IPS-15b (cell line): ENCODE measurements around the gene UST.
"Not testable (repeated sequence)": the region's sequence is repeated elsewhere in the genome, so short reads cannot be mapped to it uniquely, and the experiment has no call there.

Source experiments
- H3K27me3 ChIP-seq: one replicate; pipeline ENCODE4 v1.6.1; 2013; ENCODE audit warnings: low read length; ENCODE audit not compliant: control insufficient read depth, insufficient read depth
- H3K36me3 ChIP-seq: one replicate; pipeline ENCODE4 v1.6.1; 2013; ENCODE audit warnings: low read length; ENCODE audit not compliant: control insufficient read depth, insufficient read depth
- H3K4me1 ChIP-seq: one replicate; pipeline ENCODE4 v1.6.1; 2013; ENCODE audit warnings: mild to moderate bottlenecking, low read length; ENCODE audit not compliant: control insufficient read depth, insufficient read depth
- H3K4me3 ChIP-seq: one replicate; pipeline ENCODE4 v1.5.1; 2013; ENCODE audit warnings: low read depth, low read length
- H3K9ac ChIP-seq: one replicate; pipeline ENCODE4 v1.6.1; 2013; ENCODE audit warnings: low read depth, mild to moderate bottlenecking, low read length
- H3K9me3 ChIP-seq: one replicate; pipeline ENCODE4 v1.6.1; 2013; ENCODE audit warnings: mild to moderate bottlenecking, low read length; ENCODE audit not compliant: control insufficient read depth, insufficient read depth

Gene UST

GRCh38 chr6:148738946-148739821 is 7.6 kb upstream of the UST start:
- H3K4me3 ChIP-seq = no peak overlapping the region
- H3K4me1 ChIP-seq = no peaks in the 10 kb centered on the region
- no peaks in the 10 kb centered on the region for H3K9me3 ChIP-seq

GRCh38 chr6:148739822-148740128 is 7.1 kb upstream of the UST start:
- Histone ChIP-seq H3K4me1 (no peaks in the 10 kb centered on the region), H3K9ac (no peak overlapping the region), H3K36me3 (no peaks in the 10 kb centered on the region), H3K9me3 (no peaks in the 10 kb centered on the region), H3K27me3 (no peaks in the 10 kb centered on the region), H3K4me3 (no peak overlapping the region)

More at GRCh38 chr6:148738946-148739821, 7.6 kb upstream of the UST start:
- H3K36me3 ChIP-seq = no peaks in the 10 kb centered on the region
- H3K9ac ChIP-seq = no peak overlapping the region
- H3K27me3 ChIP-seq = no peaks in the 10 kb centered on the region

GRCh38 chr6:148743476-148743875 is 3.4 kb upstream of the UST start:
- H3K9ac ChIP-seq = no peak overlapping the region
- H3K27me3 ChIP-seq = no peaks in the 10 kb centered on the region
- no peak overlapping the region for H3K4me3 ChIP-seq
- no peaks in the 10 kb centered on the region for H3K36me3 ChIP-seq
- H3K9me3 ChIP-seq = no peaks in the 10 kb centered on the region
- H3K4me1 ChIP-seq = no peaks in the 10 kb centered on the region

GRCh38 chr6:148745926-148746325 is 904 bp upstream of the UST start:
- Histone ChIP-seq H3K9ac (peak overlapping the region; percentile 14), H3K9me3 (no peaks in the 10 kb centered on the region), H3K4me3 (peak overlapping the region; percentile 80), H3K4me1 (peaks cover 15% of the 10 kb centered on the region), H3K36me3 (peaks cover 3% of the 10 kb centered on the region), H3K27me3 (no peaks in the 10 kb centered on the region)

- Histone ChIP-seq H3K27me3 (no peaks in the 10 kb centered on the region), H3K4me1 (peaks cover 15% of the 10 kb centered on the region)
These were observed 278 bp downstream of the UST start for GRCh38 chr6:148747145-148747470.

GRCh38 chr6:148747471-148748165 is 788 bp downstream of the UST start:
- H3K36me3 ChIP-seq = peaks cover 3% of the 10 kb centered on the region
- H3K9me3 ChIP-seq = no peaks in the 10 kb centered on the region
- peaks cover 15% of the 10 kb centered on the region for H3K4me1 ChIP-seq
- peak overlapping the region; percentile 80 for H3K4me3 ChIP-seq
- H3K27me3 ChIP-seq = no peaks in the 10 kb centered on the region
- peak overlapping the region; percentile 65 for H3K9ac ChIP-seq

More at GRCh38 chr6:148747145-148747470, 278 bp downstream of the UST start:
- Histone ChIP-seq H3K4me3 (peak overlapping the region; percentile 80), H3K9me3 (no peaks in the 10 kb centered on the region), H3K36me3 (peaks cover 3% of the 10 kb centered on the region), H3K9ac (peak overlapping the region; percentile 62)

GRCh38 chr6:148749674-148750073 is 2.8 kb downstream of the UST start:
- H3K27me3 ChIP-seq = no peaks in the 10 kb centered on the region
- H3K36me3 ChIP-seq = peaks cover 3% of the 10 kb centered on the region
- peaks cover 15% of the 10 kb centered on the region for H3K4me1 ChIP-seq
- no peak overlapping the region for H3K9ac ChIP-seq
- H3K9me3 ChIP-seq = no peaks in the 10 kb centered on the region
- peak overlapping the region; percentile 80 for H3K4me3 ChIP-seq

- H3K9ac ChIP-seq = no peak overlapping the region
- peaks cover 3% of the 10 kb centered on the region for H3K36me3 ChIP-seq
- H3K4me1 ChIP-seq = peaks cover 15% of the 10 kb centered on the region
- H3K27me3 ChIP-seq = no peaks in the 10 kb centered on the region
- no peak overlapping the region for H3K4me3 ChIP-seq
- no peaks in the 10 kb centered on the region for H3K9me3 ChIP-seq
These were observed 4.3 kb downstream of the UST start for GRCh38 chr6:148750838-148751792.

GRCh38 chr6:148751793-148752170 is 5.0 kb downstream of the UST start:
- Histone ChIP-seq H3K4me3 (no peak overlapping the region), H3K27me3 (no peaks in the 10 kb centered on the region), H3K36me3 (peaks cover 3% of the 10 kb centered on the region), H3K9me3 (no peaks in the 10 kb centered on the region), H3K4me1 (peaks cover 15% of the 10 kb centered on the region), H3K9ac (no peak overlapping the region)

GRCh38 chr6:148755379-148755778 is 8.5 kb downstream of the UST start:
- not testable (repeated sequence) for H3K36me3 ChIP-seq, H3K4me3 ChIP-seq, H3K9ac ChIP-seq, H3K27me3 ChIP-seq, H3K9me3 ChIP-seq
- peaks cover 15% of the 10 kb centered on the region for H3K4me1 ChIP-seq

GRCh38 chr6:148757944-148758480 is 11.2 kb downstream of the UST start:
- no peak overlapping the region for H3K4me3 ChIP-seq
- H3K9ac ChIP-seq = no peak overlapping the region
- no peaks in the 10 kb centered on the region for H3K9me3 ChIP-seq
- no peaks in the 10 kb centered on the region for H3K27me3 ChIP-seq
- no peaks in the 10 kb centered on the region for H3K36me3 ChIP-seq
- H3K4me1 ChIP-seq = peaks cover 21% of the 10 kb centered on the region
